ENCODE data around the gene MALSU1. TPM values are rescaled to one million over a fixed set of nuclear protein-coding genes. Genes with fewer than 3 reads are reported as not detected.

MALSU1 gene
- total and polyA plus RNA-seq, 2 of the 13 experiments (the other 11 are each of a cell fraction or from before 2014, with no cell fraction given) = 72.0 to 141 TPM

DNA sequence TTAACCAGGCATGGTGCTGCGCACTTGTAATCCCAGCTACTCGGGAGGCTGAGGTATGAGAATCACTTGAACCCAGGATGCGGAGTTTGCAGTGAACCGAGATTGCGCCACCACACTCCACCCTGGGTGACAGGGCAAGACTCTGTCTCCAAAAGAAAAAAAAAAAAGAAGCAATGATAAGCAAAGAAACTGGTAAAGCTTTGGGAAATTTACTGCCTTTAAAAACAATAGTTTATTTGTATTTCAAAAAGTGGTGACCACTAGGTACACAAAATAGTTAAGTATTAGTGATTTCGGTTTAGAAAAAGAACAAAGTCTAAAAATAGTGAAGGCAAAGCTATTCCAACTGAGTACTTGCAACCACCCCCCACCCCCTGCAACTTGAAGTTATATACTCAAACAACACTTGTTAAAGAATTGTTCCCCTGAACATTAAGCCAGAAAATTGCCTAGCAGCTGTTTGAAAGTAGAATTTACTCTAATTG is 37.7 kb downstream of the MALSU1 start:
- peak; percentile 71 for FAIRE-seq
- H3K36me3 ChIP-seq (replicated peaks in 1 of 2; ENCODE audit: control insufficient read depth in 1 of 2, insufficient read depth in 2 of 2, low read length in 2 of 2) = peaks cover 12 to 51% of the 10 kb centered on the region in 2 experiments
- no peak overlapping the region for H2AFZ ChIP-seq (ENCODE audit: low read length)
- H4K20me1 ChIP-seq (ENCODE audit: insufficient read depth, low read length) = no peaks in the 10 kb centered on the region
- WGBS (ENCODE audit: low lambda C conversion rate) = 24% methylated on average over 6 of the region's 6 CpGs
- POLR2A ChIA-PET = interaction anchor here (0.7 to 4.0 kb wide), 7 partner anchors 11 to 136 kb away, joined by 3 to 69 read pairs (median 4); partner anchors contain the start of gene MALSU1
- peak overlapping the region; percentile 37 for H3K4me2 ChIP-seq (ENCODE audit: low read depth, low read length)
- BruUV-seq (replicated peaks) = no TSS peak
- peaks cover 77% of the 10 kb centered on the region for H3K4me1 ChIP-seq (ENCODE audit: insufficient read depth, low read length)
- CTCF ChIA-PET (ENCODE audit: low intra/inter-chr PET ratio, low total read pairs) = no interaction called here
- H3K9me3 ChIP-seq (ENCODE audit: low read length) = peaks cover 8% of the 10 kb centered on the region; the same call in 1 of the 2 replicates
- H3K27me3 ChIP-seq (ENCODE audit: control insufficient read depth in 1 of 2, insufficient read depth in 2 of 2, low read length in 2 of 2) = no peaks in the 10 kb centered on the region
- peak; percentile 68 for ATAC-seq
- DNase-seq (ENCODE audit: low spot score) = peak; percentile 80
- no peaks in the 10 kb centered on the region for H3K79me2 ChIP-seq (ENCODE audit: insufficient read depth, low read length)
- peak overlapping the region; percentile 84 for H3K27ac ChIP-seq (ENCODE audit: extremely low read length, insufficient read depth, low read length)
- no peak overlapping the region; the same call in 1 of the 2 replicates for H3K9ac ChIP-seq (ENCODE audit: insufficient read depth, low read depth, low read length)
- in situ Hi-C loops (cut with HindIII; ENCODE audit: extremely low pct_ligation_motif_present, low pct_unique_long_range_greater_than_20kb) = no loop called here
- intact Hi-C loops (cut with micrococcal nuclease; ENCODE audit: unreplicated experiment) = loop anchor here (5.0 kb wide), 1 partner anchor 40 kb away; the partner anchor contains the start of gene MALSU1
- no peak overlapping the region for H3K4me3 ChIP-seq (replicated peaks in 1 of 3; ENCODE audit: insufficient read depth in 1 of 3, low read depth in 2 of 3, low read length in 3 of 3)
- TF ChIP-seq ZNF549 (CRISPR knock-in tag; IDR thresholded peaks at IDR 0.05) (no peak), MLLT10 (CRISPR knock-in tag; IDR thresholded peaks at IDR 0.05) (no peak), ZNF670 (CRISPR knock-in tag; IDR thresholded peaks at IDR 0.05; ENCODE audit: borderline replicate concordance) (no peak), MEIS1 (CRISPR knock-in tag; IDR thresholded peaks at IDR 0.05; ENCODE audit: borderline replicate concordance) (no peak), ZBTB38 (CRISPR knock-in tag; IDR thresholded peaks at IDR 0.05) (peak; percentile 31; the same call in 1 of the 2 replicates), ZNF7 (CRISPR knock-in tag; IDR thresholded peaks at IDR 0.05) (no peak), ETV6 (CRISPR knock-in tag; conservative IDR thresholded peaks at IDR 0.05) (no peak), ZNF343 (CRISPR knock-in tag; IDR thresholded peaks at IDR 0.05) (no peak), PAF1 (CRISPR knock-in tag; IDR thresholded peaks at IDR 0.05) (no peak), RAD51 (IDR thresholded peaks at IDR 0.05; ENCODE audit: borderline replicate concordance) (no peak), ZNF367 (CRISPR knock-in tag; IDR thresholded peaks at IDR 0.05; ENCODE audit: borderline replicate concordance) (no peak), SMAD9 (CRISPR knock-in tag; IDR thresholded peaks at IDR 0.05) (no peak), NPAS2 (CRISPR knock-in tag; IDR thresholded peaks at IDR 0.05; ENCODE audit: borderline replicate concordance) (no peak), ZNF333 (CRISPR knock-in tag; IDR thresholded peaks at IDR 0.05; ENCODE audit: borderline replicate concordance) (no peak), RARA (CRISPR knock-in tag; IDR thresholded peaks at IDR 0.05) (peak; percentile 51; the same call in 1 of the 2 replicates), ZNF776 (CRISPR knock-in tag; IDR thresholded peaks at IDR 0.05) (no peak)
- TF ChIP-seq, protein P1, sequence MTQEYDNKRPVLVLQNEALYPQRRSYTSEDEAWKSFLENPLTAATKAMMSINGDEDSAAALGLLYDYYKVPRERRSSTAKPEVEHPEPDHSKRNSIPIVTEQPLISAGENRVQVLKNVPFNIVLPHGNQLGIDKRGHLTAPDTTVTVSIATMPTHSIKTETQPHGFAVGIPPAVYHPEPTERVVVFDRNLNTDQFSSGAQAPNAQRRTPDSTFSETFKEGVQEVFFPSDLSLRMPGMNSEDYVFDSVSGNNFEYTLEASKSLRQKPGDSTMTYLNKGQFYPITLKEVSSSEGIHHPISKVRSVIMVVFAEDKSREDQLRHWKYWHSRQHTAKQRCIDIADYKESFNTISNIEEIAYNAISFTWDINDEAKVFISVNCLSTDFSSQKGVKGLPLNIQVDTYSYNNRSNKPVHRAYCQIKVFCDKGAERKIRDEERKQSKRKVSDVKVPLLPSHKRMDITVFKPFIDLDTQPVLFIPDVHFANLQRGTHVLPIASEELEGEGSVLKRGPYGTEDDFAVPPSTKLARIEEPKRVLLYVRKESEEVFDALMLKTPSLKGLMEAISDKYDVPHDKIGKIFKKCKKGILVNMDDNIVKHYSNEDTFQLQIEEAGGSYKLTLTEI (CRISPR knock-in tag; conservative IDR thresholded peaks at IDR 0.05) = no peak
- TF ChIP-seq, protein P2, sequence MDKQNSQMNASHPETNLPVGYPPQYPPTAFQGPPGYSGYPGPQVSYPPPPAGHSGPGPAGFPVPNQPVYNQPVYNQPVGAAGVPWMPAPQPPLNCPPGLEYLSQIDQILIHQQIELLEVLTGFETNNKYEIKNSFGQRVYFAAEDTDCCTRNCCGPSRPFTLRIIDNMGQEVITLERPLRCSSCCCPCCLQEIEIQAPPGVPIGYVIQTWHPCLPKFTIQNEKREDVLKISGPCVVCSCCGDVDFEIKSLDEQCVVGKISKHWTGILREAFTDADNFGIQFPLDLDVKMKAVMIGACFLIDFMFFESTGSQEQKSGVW (CRISPR knock-in tag; IDR thresholded peaks at IDR 0.05; ENCODE audit: borderline replicate concordance) = no peak
- TF ChIP-seq, protein P3, sequence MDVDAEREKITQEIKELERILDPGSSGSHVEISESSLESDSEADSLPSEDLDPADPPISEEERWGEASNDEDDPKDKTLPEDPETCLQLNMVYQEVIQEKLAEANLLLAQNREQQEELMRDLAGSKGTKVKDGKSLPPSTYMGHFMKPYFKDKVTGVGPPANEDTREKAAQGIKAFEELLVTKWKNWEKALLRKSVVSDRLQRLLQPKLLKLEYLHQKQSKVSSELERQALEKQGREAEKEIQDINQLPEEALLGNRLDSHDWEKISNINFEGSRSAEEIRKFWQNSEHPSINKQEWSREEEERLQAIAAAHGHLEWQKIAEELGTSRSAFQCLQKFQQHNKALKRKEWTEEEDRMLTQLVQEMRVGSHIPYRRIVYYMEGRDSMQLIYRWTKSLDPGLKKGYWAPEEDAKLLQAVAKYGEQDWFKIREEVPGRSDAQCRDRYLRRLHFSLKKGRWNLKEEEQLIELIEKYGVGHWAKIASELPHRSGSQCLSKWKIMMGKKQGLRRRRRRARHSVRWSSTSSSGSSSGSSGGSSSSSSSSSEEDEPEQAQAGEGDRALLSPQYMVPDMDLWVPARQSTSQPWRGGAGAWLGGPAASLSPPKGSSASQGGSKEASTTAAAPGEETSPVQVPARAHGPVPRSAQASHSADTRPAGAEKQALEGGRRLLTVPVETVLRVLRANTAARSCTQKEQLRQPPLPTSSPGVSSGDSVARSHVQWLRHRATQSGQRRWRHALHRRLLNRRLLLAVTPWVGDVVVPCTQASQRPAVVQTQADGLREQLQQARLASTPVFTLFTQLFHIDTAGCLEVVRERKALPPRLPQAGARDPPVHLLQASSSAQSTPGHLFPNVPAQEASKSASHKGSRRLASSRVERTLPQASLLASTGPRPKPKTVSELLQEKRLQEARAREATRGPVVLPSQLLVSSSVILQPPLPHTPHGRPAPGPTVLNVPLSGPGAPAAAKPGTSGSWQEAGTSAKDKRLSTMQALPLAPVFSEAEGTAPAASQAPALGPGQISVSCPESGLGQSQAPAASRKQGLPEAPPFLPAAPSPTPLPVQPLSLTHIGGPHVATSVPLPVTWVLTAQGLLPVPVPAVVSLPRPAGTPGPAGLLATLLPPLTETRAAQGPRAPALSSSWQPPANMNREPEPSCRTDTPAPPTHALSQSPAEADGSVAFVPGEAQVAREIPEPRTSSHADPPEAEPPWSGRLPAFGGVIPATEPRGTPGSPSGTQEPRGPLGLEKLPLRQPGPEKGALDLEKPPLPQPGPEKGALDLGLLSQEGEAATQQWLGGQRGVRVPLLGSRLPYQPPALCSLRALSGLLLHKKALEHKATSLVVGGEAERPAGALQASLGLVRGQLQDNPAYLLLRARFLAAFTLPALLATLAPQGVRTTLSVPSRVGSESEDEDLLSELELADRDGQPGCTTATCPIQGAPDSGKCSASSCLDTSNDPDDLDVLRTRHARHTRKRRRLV (CRISPR knock-in tag; IDR thresholded peaks at IDR 0.05) = no peak
